ENCODE data around the gene SC5D.

SC5D gene

DNA sequence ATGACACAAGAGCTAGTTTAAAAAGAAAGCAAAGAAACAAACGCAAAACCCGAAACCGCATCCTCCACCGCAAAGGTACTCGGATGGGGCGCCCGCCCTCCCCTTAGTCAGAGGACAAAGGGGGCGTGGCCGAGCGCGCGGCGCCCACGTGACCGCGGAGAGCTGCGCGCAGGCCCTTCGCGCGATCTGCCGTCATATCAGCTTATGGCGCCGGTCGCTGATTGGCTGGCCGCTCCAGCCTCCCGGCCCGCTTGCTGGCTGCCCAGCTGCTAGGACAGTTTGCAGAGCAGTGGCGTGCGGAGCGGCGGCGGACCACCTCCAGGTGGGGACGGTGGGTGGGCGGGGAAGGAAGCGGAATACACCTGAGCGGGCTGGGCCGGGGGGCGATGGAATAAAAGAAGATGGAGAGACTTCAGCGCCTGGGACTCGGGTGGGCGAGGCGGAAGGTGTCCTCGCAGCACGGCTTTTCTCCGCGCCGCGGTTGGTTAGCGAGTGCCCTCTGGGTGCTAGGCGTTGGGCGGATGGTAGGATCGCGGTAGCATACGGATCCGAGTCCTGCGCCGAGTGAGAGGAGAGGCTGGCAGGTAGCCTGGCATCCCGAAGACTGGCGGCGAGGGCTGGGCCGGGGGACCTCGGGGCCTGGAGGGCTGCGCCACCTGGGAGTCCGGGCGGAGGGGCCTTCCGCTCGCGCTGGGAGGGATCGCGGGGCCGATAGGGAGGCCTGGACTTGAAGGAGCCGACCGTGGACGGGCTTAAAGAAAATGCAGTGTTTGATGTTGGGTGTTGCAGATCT lies at the start of gene SC5D:
SC5D (plus strand) TSS at position 277 of the 793 bp plus-strand sequence. CDS start 10,605 bp downstream, outside the sequence.
- DNase-seq (ENCODE audit: low spot score): peak; percentile 95
- TF ChIP-seq, protein P1, sequence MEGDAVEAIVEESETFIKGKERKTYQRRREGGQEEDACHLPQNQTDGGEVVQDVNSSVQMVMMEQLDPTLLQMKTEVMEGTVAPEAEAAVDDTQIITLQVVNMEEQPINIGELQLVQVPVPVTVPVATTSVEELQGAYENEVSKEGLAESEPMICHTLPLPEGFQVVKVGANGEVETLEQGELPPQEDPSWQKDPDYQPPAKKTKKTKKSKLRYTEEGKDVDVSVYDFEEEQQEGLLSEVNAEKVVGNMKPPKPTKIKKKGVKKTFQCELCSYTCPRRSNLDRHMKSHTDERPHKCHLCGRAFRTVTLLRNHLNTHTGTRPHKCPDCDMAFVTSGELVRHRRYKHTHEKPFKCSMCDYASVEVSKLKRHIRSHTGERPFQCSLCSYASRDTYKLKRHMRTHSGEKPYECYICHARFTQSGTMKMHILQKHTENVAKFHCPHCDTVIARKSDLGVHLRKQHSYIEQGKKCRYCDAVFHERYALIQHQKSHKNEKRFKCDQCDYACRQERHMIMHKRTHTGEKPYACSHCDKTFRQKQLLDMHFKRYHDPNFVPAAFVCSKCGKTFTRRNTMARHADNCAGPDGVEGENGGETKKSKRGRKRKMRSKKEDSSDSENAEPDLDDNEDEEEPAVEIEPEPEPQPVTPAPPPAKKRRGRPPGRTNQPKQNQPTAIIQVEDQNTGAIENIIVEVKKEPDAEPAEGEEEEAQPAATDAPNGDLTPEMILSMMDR (IDR thresholded peaks at IDR 0.05; ENCODE audit: extremely low read depth, insufficient read depth, missing control alignments): peak; percentile 4
- in situ Hi-C loops (cut with MboI; ENCODE audit: low pct_unique_long_range_greater_than_20kb, low sequenced_read_pairs, unreplicated experiment): no loop called here

DNA sequence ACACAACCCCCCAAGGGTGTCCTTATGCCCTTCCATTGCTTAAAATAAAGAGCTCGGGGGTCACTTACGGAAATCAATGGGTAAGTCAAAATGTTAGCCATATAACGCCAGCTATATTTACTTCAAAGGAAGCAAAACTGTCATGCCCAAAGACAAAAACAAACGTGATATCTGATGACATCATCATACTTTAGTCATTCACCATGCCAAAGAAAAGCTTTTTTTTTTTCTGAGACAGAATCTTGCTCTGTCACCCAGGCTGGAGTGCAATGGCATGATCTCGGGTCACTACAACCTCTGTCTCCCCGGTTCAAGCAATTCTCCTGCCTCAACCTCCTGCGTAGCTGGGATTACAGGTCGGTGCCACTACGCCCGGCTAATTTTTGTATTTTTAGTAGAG lies 47.7 kb upstream of the SC5D start:
- no peak for DNase-seq (ENCODE audit: low spot score)
- in situ Hi-C loops (cut with MboI; ENCODE audit: low pct_unique_long_range_greater_than_20kb, low sequenced_read_pairs, unreplicated experiment): no loop called here
- TF ChIP-seq, protein P1 (IDR thresholded peaks at IDR 0.05; ENCODE audit: extremely low read depth, insufficient read depth, missing control alignments): no peak

DNA sequence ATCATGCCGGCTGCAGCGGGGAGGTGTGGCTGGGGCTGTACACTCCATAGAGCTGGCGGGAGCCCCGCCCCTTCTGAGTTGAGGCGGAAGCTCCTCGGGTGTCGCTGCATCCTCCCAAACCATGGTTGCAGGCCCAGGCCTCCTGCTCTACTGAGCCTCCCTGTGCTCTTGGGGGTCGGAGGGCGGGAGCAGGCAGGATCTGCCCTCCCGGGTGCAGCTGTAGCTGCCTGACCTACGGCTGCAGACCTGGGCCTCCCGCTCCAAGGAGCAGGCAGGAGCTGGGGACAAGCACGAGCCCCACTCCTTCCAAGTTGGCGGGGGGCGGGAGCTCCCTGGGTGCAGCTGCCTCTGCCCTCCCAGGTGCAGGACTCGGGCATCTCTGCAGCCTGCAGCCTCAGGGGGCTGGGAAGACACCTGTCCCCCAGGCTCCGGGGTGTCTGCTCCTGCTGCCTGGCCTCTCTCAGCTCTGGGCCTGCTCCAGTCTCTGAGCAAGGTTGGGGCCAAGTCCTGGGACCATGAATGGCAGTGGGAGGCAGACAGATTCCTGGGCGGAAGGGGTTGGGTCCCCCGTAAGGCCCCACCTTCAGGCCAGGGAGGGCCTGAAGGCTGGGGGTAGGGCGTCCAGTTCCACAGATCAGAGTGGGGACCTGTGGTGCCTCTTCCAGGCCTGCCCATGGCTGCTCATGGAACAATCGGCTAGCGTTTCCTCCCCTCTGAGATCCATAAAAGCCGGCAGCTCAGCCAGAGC lies 46.4 kb upstream of the SC5D start:
- in situ Hi-C loops (cut with MboI; ENCODE audit: low pct_unique_long_range_greater_than_20kb, low sequenced_read_pairs, unreplicated experiment): no loop called here
- DNase-seq (ENCODE audit: low spot score): no peak
- TF ChIP-seq, protein P1 (IDR thresholded peaks at IDR 0.05; ENCODE audit: extremely low read depth, insufficient read depth, missing control alignments): no peak

- in situ Hi-C loops (cut with MboI; ENCODE audit: low pct_unique_long_range_greater_than_20kb, low sequenced_read_pairs, unreplicated experiment): no loop called here
- DNase-seq (ENCODE audit: low spot score): no peak
- TF ChIP-seq, protein P1 (IDR thresholded peaks at IDR 0.05; ENCODE audit: extremely low read depth, insufficient read depth, missing control alignments): no peak
These were observed 45.9 kb upstream of the SC5D start for GRCh38 chr11:121246769-121247035.

GRCh38 chr11:121248496-121248895 lies 44.1 kb upstream of the SC5D start:
- DNase-seq (ENCODE audit: low spot score): no peak
- TF ChIP-seq, protein P1 (IDR thresholded peaks at IDR 0.05; ENCODE audit: extremely low read depth, insufficient read depth, missing control alignments): no peak
- in situ Hi-C loops (cut with MboI; ENCODE audit: low pct_unique_long_range_greater_than_20kb, low sequenced_read_pairs, unreplicated experiment): no loop called here

DNA sequence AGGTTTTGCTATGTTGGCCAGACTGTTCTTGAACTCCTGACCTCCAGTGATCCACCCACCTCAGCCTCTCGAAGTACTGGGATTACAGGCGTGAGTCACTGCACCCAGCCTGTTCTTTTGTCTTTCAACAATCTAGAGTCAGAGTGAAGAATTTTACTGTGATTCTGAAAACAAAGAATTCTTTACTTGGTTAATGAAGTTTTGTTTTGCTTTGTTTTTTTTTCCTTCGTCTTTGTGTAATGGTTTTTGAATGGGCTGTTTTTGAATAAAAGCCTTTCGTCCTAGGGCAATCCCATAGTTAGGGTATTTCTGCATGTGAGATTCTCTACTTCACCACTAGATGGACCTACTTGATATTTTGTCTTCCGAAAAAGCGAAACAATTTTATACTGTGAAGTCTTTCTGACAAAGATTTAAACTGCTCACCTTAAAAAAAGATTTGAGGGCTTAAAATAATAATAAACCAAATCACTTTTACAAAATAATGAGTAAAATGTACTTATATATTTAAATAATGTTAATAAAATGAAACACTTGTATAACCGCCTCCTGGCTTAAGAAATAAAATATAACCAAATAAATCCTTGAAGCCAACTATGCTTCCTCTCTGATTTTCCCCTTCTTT lies 43.4 kb upstream of the SC5D start:
- peak; percentile 73 for DNase-seq (ENCODE audit: low spot score)
- TF ChIP-seq, protein P1 (IDR thresholded peaks at IDR 0.05; ENCODE audit: extremely low read depth, insufficient read depth, missing control alignments): peak; percentile 69
- in situ Hi-C loops (cut with MboI; ENCODE audit: low pct_unique_long_range_greater_than_20kb, low sequenced_read_pairs, unreplicated experiment): no loop called here

All from GM13977 (cell line).